ENCODE measurements around the gene CD300C.

CD300C gene

DNA sequence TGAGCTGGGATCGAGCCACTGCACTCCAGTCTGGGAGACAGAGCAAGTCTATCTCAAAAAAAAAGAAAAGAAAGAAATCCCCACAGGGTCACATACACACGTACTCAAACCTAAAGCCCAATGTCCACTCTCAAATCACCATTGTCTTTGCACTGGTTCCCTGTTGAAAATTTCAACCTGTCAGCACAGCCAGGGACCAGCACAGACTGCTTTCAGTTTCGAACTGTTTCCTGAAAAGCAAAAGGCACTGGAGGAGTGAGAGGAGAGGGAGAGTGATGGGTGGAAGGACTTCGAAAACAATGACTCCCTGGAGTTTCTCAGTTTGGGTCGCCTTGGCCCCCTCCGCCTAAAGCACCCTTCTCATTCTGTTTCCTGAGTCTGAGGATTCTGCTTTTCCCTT lies 9.0 kb upstream of the CD300C start:
- Histone ChIP-seq H3K27ac (ENCODE audit: low read depth, low read length) (no peak overlapping the region), H3K27me3 (ENCODE audit: control insufficient read depth, insufficient read depth, low read length) (no peaks in the 10 kb centered on the region), H3K9ac (ENCODE audit: low read length) (no peak overlapping the region), H3K4me1 (ENCODE audit: control insufficient read depth, insufficient read depth, low read length) (no peaks in the 10 kb centered on the region), H3K36me3 (ENCODE audit: control insufficient read depth, insufficient read depth, low read length) (no peaks in the 10 kb centered on the region), H3K4me3 (ENCODE audit: low read length) (no peak overlapping the region)

DNA sequence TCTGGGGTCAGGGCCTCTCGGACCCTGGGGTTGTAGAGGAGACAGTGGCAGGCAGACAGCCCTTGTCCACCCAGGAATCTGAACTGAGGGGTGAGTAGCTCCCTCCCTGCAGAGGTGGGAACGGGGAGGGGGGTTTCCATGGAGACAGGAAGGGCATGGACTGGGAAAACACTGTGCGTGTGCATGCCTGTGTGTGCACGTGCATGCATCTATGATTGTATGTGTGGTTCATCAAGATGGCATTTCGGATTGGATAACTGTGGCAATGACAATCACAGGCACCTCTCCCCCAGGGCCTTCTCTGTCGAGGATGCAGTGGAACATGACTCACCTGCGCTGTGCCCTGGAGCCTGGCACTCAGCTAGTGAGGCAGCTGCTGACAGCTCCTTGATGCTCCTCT lies 6.1 kb upstream of the CD300C start:
- Histone ChIP-seq H3K4me1 (ENCODE audit: control insufficient read depth, insufficient read depth, low read length) (no peaks in the 10 kb centered on the region), H3K9ac (ENCODE audit: low read length) (no peak overlapping the region), H3K27ac (ENCODE audit: low read depth, low read length) (no peak overlapping the region), H3K4me3 (ENCODE audit: low read length) (no peak overlapping the region), H3K27me3 (ENCODE audit: control insufficient read depth, insufficient read depth, low read length) (no peaks in the 10 kb centered on the region), H3K36me3 (ENCODE audit: control insufficient read depth, insufficient read depth, low read length) (no peaks in the 10 kb centered on the region)

DNA sequence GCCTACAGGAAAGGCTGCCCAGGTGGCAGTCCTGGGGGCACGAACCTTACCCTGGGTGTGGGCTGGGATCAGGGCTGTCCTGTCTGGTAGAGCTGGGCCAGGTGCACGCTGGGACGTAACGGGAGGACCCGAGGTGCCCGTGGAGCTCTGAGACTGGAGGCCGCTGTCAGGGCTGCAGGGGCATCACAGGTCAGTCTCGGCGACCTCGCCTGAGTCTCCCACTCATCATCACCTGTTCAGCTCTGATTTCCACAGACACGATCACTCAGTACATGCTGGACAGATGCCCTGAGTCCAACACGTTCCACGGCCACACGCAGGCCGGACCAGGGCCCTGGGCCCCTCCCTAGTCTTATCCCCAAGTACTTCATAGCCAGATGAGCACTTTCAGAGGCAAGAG lies 4.7 kb upstream of the CD300C start:
- no peaks in the 10 kb centered on the region for H3K4me1 ChIP-seq (ENCODE audit: control insufficient read depth, insufficient read depth, low read length)
- no peak overlapping the region for H3K9ac ChIP-seq (ENCODE audit: low read length)
- H3K27me3 ChIP-seq (ENCODE audit: control insufficient read depth, insufficient read depth, low read length) = no peaks in the 10 kb centered on the region
- H3K27ac ChIP-seq (ENCODE audit: low read depth, low read length) = no peak overlapping the region
- H3K4me3 ChIP-seq (ENCODE audit: low read length) = no peak overlapping the region
- no peaks in the 10 kb centered on the region for H3K36me3 ChIP-seq (ENCODE audit: control insufficient read depth, insufficient read depth, low read length)

DNA sequence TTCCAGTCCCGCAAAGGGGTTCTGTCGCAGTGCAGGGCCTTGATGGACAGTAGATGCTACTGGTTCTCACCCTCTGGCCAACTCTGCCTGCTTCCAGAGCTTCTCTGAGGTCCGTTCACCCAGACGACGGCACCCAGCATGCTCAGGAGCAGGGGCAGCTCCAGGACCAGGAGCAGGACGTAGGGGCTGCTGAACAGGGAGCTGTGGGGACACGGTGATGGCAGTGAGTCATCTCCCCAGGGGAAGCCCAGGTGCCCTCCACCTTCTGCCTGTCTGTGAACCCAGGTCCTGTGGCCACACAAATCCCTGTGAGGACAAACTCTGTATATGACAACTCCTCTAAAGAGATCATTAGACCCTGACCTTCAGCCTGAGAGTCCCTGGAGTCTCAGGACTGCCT lies 3.4 kb upstream of the CD300C start:
- no peaks in the 10 kb centered on the region for H3K4me1 ChIP-seq (ENCODE audit: control insufficient read depth, insufficient read depth, low read length)
- no peaks in the 10 kb centered on the region for H3K27me3 ChIP-seq (ENCODE audit: control insufficient read depth, insufficient read depth, low read length)
- H3K36me3 ChIP-seq (ENCODE audit: control insufficient read depth, insufficient read depth, low read length) = no peaks in the 10 kb centered on the region
- H3K4me3 ChIP-seq (ENCODE audit: low read length) = no peak overlapping the region
- no peak overlapping the region for H3K27ac ChIP-seq (ENCODE audit: low read depth, low read length)
- H3K9ac ChIP-seq (ENCODE audit: low read length) = no peak overlapping the region

DNA sequence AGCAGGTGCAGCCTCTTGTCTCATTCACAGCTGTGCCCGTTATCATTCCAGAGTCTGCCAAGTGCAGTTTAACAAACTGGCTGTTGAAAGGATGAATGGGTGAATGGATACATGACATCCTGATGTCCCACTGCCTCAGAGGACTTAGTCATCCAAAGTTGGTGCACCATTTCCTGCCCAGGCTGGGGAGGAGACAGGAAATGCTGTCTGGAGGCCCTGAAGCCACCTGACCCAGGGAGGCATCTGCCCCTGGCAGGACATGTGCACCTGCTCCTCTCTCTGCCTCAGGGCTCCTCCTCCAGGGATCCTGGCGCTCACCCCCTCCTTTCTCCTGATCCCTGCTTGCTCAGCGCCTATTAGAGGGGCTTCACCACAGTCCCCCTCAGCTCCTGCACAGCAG lies 1.8 kb upstream of the CD300C start:
- Histone ChIP-seq H3K4me1 (ENCODE audit: control insufficient read depth, insufficient read depth, low read length) (no peaks in the 10 kb centered on the region), H3K4me3 (ENCODE audit: low read length) (no peak overlapping the region), H3K36me3 (ENCODE audit: control insufficient read depth, insufficient read depth, low read length) (no peaks in the 10 kb centered on the region), H3K27ac (ENCODE audit: low read depth, low read length) (no peak overlapping the region), H3K9ac (ENCODE audit: low read length) (no peak overlapping the region), H3K27me3 (ENCODE audit: control insufficient read depth, insufficient read depth, low read length) (no peaks in the 10 kb centered on the region)

DNA sequence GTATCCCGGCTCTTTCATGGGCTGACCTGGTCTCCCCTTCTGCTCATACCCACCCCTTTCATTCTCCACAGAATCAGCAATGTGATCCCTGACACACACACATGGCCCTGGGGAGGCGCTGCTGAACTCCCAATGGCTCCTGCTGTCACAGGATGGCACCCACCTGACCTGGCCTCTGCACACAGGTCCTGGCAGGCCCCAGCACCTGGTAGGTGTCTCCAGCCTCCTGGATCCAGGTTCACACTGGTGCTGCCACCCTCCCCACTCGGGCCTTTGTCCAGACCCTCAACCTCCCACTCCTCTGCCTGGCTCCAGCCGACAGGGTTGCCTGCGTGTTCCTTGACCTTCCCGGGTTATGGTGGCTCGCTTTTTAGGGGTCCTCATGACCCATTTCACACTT lies 1.3 kb upstream of the CD300C start:
- H3K27ac ChIP-seq (ENCODE audit: low read depth, low read length) = no peak overlapping the region
- H3K9ac ChIP-seq (ENCODE audit: low read length) = no peak overlapping the region
- no peaks in the 10 kb centered on the region for H3K27me3 ChIP-seq (ENCODE audit: control insufficient read depth, insufficient read depth, low read length)
- no peaks in the 10 kb centered on the region for H3K36me3 ChIP-seq (ENCODE audit: control insufficient read depth, insufficient read depth, low read length)
- no peak overlapping the region for H3K4me3 ChIP-seq (ENCODE audit: low read length)
- H3K4me1 ChIP-seq (ENCODE audit: control insufficient read depth, insufficient read depth, low read length) = no peaks in the 10 kb centered on the region

DNA sequence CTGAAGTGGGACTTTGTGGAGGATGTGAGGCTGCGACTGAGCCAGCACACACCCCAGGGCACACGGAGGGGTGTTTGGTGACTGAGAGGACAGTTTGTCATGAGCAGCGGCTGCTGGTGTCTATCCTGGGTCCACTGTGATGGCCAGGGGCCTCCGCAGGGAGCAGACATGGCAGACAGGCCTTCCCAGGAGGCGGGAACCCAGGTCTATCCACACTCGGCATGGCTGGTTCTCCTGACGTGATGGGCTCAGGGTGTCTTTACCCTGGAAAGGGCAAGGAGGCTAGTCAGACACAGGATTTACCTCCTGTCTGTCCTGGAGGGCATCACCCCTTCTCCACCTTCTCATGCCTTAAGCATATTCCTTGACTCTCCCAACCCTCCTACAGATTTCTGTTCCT lies 671 bp upstream of the CD300C start:
- H3K27ac ChIP-seq (ENCODE audit: low read depth, low read length) = no peak overlapping the region
- no peaks in the 10 kb centered on the region for H3K36me3 ChIP-seq (ENCODE audit: control insufficient read depth, insufficient read depth, low read length)
- H3K4me3 ChIP-seq (ENCODE audit: low read length) = no peak overlapping the region
- no peak overlapping the region for H3K9ac ChIP-seq (ENCODE audit: low read length)
- no peaks in the 10 kb centered on the region for H3K27me3 ChIP-seq (ENCODE audit: control insufficient read depth, insufficient read depth, low read length)
- no peaks in the 10 kb centered on the region for H3K4me1 ChIP-seq (ENCODE audit: control insufficient read depth, insufficient read depth, low read length)

DNA sequence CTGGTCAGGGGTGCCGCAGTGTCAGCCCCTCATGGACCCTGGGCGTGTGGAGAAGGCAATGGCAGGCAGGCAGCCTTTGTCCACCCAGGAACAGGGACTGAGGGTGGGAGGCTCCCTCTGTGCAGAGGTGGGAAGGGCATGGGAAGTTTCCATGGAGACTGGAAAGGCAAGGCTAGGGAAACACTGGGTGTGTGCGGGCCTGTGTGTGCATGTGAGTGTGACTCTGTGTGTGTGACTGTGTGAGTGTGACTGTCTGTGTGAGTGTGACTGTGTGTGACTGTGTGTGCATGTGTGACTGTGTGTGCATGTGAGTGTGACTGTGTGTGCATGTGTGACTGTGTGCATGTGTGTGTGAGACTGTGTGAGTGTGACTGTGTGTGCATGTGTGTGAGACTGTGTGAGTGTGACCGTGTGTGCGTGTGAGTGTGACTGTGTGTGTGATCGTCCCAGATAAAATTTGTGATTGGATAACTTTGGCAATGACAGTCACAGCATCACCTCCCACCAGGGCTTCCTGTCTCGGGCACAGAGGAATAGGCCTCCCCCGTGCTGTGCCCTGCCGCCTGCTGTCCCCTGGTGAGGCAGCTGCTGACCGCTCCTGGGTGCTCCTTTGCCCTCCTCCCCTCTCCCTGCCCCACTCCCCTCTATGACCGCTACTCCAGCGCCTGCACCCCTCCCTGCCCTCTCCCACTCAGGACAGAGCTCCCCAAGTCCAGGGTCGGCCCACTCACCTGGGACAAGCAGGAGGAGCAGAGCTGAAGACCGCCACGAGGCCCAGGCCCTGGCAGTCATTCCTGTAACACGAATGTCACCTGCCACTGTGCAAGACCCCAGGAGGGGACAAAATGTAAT lies 698 bp downstream of the CD300C start:
- Histone ChIP-seq H3K9ac (ENCODE audit: low read length) (no peak overlapping the region), H3K27me3 (ENCODE audit: control insufficient read depth, insufficient read depth, low read length) (no peaks in the 10 kb centered on the region), H3K4me3 (ENCODE audit: low read length) (no peak overlapping the region), H3K27ac (ENCODE audit: low read depth, low read length) (no peak overlapping the region), H3K36me3 (ENCODE audit: control insufficient read depth, insufficient read depth, low read length) (no peaks in the 10 kb centered on the region), H3K4me1 (ENCODE audit: control insufficient read depth, insufficient read depth, low read length) (no peaks in the 10 kb centered on the region)

DNA sequence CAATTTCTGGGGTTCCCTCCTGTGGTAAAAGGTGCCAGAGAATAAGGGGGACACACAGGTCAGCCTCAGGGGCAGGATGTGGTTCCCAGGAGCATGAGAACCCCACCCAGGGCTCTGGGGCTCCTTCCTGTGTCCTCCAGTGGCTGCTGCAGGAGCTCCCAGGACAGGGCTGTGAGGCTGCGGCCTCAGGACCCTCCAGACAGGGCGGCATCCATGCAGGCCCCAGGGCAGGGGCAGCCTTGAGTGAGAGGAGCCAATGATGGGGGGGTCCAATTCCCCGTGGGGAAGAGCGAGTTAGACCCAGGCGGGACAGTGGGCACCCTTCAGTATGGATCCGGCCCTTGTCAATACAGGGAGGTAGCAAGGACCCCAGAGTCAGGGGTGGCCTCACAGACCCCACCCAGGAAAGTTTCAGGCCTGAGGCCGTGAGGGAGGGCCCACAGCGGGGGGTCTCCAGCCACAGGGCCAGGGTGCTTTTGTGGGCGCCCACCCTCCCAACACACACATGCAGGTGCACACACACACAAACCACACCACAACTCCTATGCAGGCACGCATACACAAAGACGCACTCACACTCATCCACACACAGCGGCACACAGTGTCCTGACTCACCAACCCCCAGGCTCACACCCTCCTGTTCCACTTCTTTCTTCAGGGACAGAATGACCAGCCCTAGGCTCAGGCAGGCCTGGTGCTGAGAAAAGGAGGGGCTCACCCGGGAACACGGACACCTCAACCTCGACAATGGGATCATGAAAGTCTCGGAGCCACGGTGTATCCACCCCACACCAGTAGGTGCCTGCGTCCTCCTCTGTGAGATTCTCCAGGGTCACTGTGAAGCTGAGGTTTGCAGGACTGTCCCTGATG lies 1.8 kb downstream of the CD300C start:
- no peak overlapping the region for H3K9ac ChIP-seq (ENCODE audit: low read length)
- no peak overlapping the region for H3K4me3 ChIP-seq (ENCODE audit: low read length)
- H3K36me3 ChIP-seq (ENCODE audit: control insufficient read depth, insufficient read depth, low read length) = no peaks in the 10 kb centered on the region
- no peaks in the 10 kb centered on the region for H3K4me1 ChIP-seq (ENCODE audit: control insufficient read depth, insufficient read depth, low read length)
- no peaks in the 10 kb centered on the region for H3K27me3 ChIP-seq (ENCODE audit: control insufficient read depth, insufficient read depth, low read length)
- H3K27ac ChIP-seq (ENCODE audit: low read depth, low read length) = no peak overlapping the region

DNA sequence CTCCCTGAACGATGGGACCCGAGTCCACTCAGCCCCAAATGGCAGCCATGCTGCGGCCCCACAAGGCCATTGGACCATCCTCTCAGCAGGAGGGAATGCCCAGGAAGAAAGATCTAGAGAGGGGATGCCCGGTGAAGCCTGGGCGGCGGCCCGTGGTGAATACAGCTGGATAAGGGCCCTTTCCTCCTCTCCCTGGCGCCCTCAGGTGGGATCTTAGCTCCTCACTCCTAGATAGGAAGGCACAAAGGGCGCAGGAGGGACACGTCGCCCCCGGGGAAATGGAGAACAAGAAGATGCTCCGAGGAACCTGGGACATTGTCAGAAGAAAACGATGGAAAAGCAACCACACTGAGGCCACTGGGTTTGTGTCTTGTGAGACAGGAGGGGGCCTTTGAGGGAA lies 2.5 kb downstream of the CD300C start:
- Histone ChIP-seq H3K9ac (ENCODE audit: low read length) (no peak overlapping the region), H3K27me3 (ENCODE audit: control insufficient read depth, insufficient read depth, low read length) (no peaks in the 10 kb centered on the region), H3K27ac (ENCODE audit: low read depth, low read length) (no peak overlapping the region), H3K4me3 (ENCODE audit: low read length) (no peak overlapping the region), H3K36me3 (ENCODE audit: control insufficient read depth, insufficient read depth, low read length) (no peaks in the 10 kb centered on the region), H3K4me1 (ENCODE audit: control insufficient read depth, insufficient read depth, low read length) (no peaks in the 10 kb centered on the region)

DNA sequence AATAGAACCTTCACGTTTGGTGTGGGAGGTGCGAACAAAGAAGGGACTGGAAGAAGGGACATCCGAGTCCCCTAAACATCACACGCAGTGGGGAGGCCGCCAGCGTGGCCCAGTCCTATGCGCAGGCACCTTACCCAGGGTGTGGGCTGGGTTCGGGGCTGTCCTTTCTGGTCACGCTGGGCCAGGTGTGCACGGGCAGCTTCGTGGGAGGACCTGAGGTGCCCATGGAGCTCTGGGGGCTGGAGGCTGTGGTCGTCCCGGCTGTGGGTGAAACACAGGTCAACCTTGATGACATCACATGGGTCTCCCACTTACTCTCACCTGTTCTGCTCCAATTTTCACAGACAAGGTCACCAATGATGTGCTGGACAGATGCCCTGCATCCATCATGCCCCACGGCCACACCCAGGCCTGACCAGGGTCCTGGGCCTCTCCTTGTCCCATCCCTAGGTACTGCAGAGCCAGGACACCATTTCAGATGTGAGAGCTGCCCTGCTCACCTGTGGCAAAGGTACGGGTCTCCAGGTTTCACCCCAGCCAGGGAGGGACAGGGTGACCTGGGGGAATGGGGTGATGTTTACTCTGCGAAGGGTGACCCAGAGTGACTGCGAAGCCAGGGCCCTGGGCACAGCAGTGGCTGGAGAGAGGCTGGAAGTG lies 3.1 kb downstream of the CD300C start:
- Histone ChIP-seq H3K27ac (ENCODE audit: low read depth, low read length) (no peak overlapping the region), H3K4me1 (ENCODE audit: control insufficient read depth, insufficient read depth, low read length) (no peaks in the 10 kb centered on the region), H3K4me3 (ENCODE audit: low read length) (no peak overlapping the region), H3K36me3 (ENCODE audit: control insufficient read depth, insufficient read depth, low read length) (no peaks in the 10 kb centered on the region), H3K9ac (ENCODE audit: low read length) (no peak overlapping the region), H3K27me3 (ENCODE audit: control insufficient read depth, insufficient read depth, low read length) (no peaks in the 10 kb centered on the region)

DNA sequence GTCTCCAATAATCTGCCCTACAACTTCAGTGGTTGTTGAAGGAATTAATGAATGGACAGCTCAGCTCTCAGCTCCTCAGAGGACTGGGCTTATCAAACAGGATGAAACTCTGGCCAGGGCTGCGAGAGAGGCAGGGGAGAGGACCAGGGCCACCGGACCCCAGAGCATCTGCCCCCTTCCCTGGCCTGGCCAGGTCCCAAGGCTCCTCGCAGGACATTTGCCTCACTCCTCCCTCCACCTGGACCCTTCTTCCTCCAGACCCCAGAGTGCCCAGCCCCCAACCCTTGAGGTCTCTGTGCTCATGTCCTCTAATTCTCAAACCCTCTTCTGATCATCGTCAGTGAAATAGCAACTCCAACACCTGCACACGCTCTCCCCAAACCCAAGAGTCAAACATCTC lies 3.7 kb downstream of the CD300C start:
- Histone ChIP-seq H3K36me3 (ENCODE audit: control insufficient read depth, insufficient read depth, low read length) (no peaks in the 10 kb centered on the region), H3K4me3 (ENCODE audit: low read length) (no peak overlapping the region), H3K27me3 (ENCODE audit: control insufficient read depth, insufficient read depth, low read length) (no peaks in the 10 kb centered on the region), H3K9ac (ENCODE audit: low read length) (no peak overlapping the region), H3K27ac (ENCODE audit: low read depth, low read length) (no peak overlapping the region), H3K4me1 (ENCODE audit: control insufficient read depth, insufficient read depth, low read length) (no peaks in the 10 kb centered on the region)
